HUES64 (cell line): ENCODE data around the gene COL4A2.

ENCODE experiments used
- H3K27ac ChIP-seq: 2 replicates; pipeline ENCODE4 v1.7.0; 2013; ENCODE audit warnings: low read depth, low read length, inconsistent platforms
- H3K27me3 ChIP-seq: 2 replicates; pipeline ENCODE4 v1.6.1; 2013; ENCODE audit warnings: mild to moderate bottlenecking, low read length; ENCODE audit not compliant: insufficient read depth
- H3K36me3 ChIP-seq: 2 replicates; pipeline ENCODE4 v1.6.1; 2013; ENCODE audit warnings: mild to moderate bottlenecking, low read length; ENCODE audit not compliant: insufficient read depth
- H3K4me1 ChIP-seq: 2 replicates; pipeline ENCODE4 v1.6.1; 2013; ENCODE audit warnings: mild to moderate bottlenecking, low read length, moderate library complexity; ENCODE audit not compliant: insufficient read depth
- H3K4me3 ChIP-seq: 2 replicates; pipeline ENCODE4 v1.5.1; 2013; ENCODE audit warnings: mild to moderate bottlenecking, low read length, moderate library complexity
- H3K9ac ChIP-seq: 2 replicates; pipeline ENCODE4 v1.6.1; 2013; ENCODE audit warnings: mild to moderate bottlenecking, low read depth, low read length
- H3K9me3 ChIP-seq: 2 replicates; pipeline ENCODE4 v1.6.1; 2013; ENCODE audit warnings: low read depth, low read length; ENCODE audit not compliant: insufficient read depth
- WGBS: fragments of 150-250, 120-280 bp; methylation state at CpG from one replicate; pipeline ENCODE4 v1.1.7; 2013; ENCODE audit warnings: missing lambda C conversion rate; 5-methylcytosine and 5-hydroxymethylcytosine counted together

Gene COL4A2

DNA sequence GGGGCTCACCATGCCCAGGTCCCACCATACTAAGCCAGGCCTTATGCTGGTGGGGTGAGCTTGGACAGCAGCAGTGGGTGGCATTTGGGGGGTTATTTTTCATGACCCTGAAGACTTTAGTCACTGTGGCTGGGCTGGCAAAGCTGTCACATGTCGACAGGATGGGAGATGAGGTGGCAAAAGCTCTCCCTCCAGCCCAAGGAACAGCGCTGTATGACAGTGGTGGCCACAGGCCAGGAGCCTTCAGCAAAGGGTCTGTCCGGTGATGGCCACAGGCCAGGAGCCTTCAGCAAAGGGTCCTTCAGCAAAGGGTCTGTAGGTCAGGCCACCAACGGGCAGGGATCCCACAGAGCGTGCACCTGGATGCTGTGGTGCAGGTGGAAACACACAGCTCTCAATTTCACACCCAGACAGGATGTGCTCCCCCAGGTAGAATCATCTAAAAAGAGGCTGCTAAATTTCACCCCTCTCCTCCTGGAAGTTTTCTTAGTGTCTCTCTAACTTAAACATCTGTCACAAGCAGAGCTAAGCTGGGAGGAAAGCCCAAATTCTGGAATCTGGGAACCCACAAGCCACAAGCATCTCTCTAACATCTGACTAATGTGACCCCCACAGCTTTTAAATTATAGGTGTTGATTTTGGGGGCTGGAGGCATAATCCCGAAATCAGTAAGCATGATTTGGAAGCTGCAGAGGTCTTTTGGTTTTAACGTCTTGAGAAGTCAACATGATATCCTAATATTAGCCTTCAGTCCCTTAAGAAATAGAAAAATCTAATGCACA lies 23.2 kb upstream of the COL4A2 start:
- no peaks in the 10 kb centered on the region for H3K27me3 ChIP-seq
- H3K36me3 ChIP-seq: no peaks in the 10 kb centered on the region; the same call in 1 of the 2 replicates
- H3K9ac ChIP-seq: no peak overlapping the region
- WGBS: 97% methylated on average over 7 of the region's 7 CpGs
- H3K27ac ChIP-seq: no peak overlapping the region
- no peak overlapping the region for H3K4me3 ChIP-seq
- no peaks in the 10 kb centered on the region for H3K9me3 ChIP-seq
- no peaks in the 10 kb centered on the region; the same call in 1 of the 2 replicates for H3K4me1 ChIP-seq

DNA sequence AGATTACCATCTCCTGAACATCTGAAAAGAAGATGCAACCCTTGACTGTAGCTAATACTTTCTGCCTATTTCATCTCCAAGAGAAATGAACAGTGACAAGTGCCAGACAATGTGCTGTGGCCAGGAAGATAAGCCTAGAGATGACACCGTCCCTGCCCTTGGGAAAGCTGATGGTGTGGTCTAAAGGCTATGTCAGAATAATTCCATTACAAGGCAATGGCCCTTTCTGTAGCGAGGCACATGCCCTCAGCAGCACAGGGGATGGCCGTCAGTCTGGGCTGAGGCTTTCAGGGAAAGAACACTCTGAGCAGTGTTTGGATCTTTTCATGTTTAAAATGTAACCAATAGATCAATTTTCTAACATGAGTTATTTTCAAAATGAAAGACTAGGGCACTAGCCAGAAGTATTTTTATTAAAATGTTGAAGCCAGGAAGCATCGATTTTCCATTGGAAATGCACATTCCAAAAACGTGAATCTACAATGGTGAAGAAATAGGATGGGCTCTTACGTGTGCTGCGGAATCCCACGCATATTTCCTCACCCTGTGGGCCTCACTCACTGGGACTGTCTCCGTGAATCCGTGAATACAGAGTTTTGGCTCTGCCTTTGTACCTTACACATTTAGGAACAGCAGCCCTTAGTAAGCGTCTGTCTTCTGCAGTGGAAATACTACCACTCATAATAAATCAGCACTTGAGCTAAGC lies 22.2 kb upstream of the COL4A2 start:
- WGBS: 91% methylated on average over 11 of the region's 11 CpGs
- H3K27ac ChIP-seq: no peak overlapping the region
- H3K4me1 ChIP-seq: no peaks in the 10 kb centered on the region; the same call in 1 of the 2 replicates
- H3K27me3 ChIP-seq: no peaks in the 10 kb centered on the region
- no peak overlapping the region for H3K4me3 ChIP-seq
- no peak overlapping the region for H3K9ac ChIP-seq
- no peaks in the 10 kb centered on the region; the same call in 1 of the 2 replicates for H3K36me3 ChIP-seq
- no peaks in the 10 kb centered on the region for H3K9me3 ChIP-seq

DNA sequence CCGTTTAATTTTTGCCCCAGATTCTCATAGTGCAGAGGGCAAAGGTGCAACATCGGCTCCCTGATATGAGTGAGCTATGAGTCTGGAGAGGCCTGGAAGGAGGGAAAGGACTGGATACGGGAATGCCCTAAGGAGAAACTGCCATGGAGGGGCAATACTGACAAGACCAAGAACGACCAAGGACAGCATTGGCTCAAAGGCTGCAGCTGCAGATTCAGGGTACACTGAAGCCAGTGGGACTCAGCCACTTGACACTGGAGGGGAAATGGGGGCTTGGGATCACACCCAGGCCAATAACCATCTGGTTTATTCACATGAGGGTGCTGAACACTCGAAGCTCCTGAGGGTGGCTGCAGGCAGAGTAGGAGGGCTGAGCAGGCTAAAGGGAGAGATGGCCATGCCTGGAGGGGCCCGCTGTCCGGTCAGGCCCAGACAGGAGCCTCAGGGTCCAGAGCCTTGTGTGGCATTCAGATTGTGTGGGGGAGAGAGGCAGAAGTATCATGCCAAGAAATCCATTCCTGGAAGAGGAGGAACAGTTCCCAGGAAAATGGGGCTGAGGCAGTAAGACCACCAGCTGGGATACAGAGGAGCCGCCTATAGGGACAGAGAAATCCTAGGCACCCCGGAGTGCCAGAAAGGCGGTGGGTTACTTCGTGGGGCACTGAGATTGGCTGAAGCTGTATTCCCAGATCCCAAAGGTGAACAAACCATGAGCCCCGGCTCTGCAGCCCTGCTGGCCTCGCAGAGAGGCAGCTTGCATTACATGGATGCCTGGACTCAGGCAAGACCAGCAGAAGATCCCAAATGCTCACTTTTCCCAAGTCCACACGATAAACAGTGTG lies 20.9 kb upstream of the COL4A2 start:
- H3K27ac ChIP-seq: no peak overlapping the region
- H3K9ac ChIP-seq: no peak overlapping the region
- no peaks in the 10 kb centered on the region for H3K27me3 ChIP-seq
- no peaks in the 10 kb centered on the region; the same call in 1 of the 2 replicates for H3K36me3 ChIP-seq
- H3K4me3 ChIP-seq: no peak overlapping the region
- 90% methylated on average over 14 of the region's 14 CpGs for WGBS
- H3K4me1 ChIP-seq: no peaks in the 10 kb centered on the region; the same call in 1 of the 2 replicates
- no peaks in the 10 kb centered on the region for H3K9me3 ChIP-seq

DNA sequence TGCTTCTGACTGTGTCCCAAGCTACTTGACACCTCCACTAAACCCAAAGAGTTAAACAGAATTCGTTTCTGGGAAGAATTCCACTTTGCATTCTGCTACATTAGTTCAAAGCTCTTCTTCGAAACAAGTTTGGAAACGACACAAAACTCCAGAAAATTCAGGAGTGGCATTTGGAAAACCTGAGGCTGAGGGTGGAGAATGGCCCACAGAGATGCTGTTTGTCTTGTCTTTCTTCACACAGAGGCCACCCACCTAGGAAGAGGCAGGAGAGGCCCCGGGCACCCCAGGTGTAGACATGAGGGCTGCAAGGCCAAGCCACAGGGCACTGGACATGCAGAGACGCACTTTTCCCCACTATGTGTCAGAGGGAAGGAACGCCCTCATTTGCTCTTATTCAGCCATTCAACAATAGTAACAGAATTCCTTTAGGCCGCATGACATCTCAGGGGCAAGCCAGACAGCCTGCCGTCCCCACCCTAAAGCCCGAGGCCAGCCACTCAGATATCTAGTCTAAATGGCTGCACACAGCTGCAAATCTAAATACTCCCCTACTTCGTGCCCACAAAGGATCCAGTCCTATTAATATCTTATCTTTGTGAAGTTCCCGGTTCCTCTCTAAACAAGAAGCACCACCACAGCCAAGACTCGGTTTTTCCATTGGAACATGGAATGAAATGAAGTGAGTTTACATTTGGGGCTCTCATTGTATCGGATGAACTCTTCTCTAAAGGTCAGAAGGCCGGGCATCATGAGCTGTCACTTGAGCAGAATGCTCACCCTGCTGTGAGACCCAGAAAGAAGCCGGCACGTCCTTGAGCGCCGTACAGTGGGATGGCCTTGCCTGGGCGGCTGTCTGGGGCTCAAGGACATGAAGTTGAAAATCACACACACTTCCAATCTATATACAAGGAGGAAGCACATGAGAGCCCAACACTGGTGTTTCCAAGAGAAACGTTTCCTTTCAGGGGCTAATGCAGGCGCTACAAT lies 20.0 kb upstream of the COL4A2 start:
- H3K27ac ChIP-seq: no peak overlapping the region
- no peak overlapping the region for H3K4me3 ChIP-seq
- H3K9me3 ChIP-seq: no peaks in the 10 kb centered on the region
- no peaks in the 10 kb centered on the region; the same call in 1 of the 2 replicates for H3K4me1 ChIP-seq
- no peaks in the 10 kb centered on the region; the same call in 1 of the 2 replicates for H3K36me3 ChIP-seq
- H3K9ac ChIP-seq: no peak overlapping the region
- no peaks in the 10 kb centered on the region for H3K27me3 ChIP-seq
- WGBS: 93% methylated on average over 21 of the region's 21 CpGs

DNA sequence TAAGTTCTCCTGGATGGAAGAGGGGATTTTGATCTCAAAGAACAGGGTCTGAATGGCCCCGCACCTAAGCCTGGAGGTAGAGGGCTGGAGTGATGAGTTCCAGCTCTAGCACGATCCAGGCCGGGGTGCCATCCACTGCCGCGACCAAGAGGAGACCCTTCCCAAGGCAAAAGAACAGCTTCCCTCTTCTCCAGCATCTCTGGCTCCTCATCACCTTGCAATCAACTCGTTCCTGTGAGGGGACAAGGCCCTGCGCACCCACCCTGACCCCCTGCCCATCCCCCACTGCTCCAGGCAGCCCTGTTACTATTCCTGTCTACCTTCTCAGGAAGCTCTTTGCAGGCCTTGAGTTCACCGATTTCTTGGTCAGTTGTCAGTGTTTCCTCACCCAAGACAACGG lies 17.9 kb upstream of the COL4A2 start:
- no peaks in the 10 kb centered on the region for H3K27me3 ChIP-seq
- H3K4me3 ChIP-seq: no peak overlapping the region
- no peaks in the 10 kb centered on the region for H3K36me3 ChIP-seq
- 96% methylated on average over 9 of the region's 9 CpGs for WGBS
- no peak overlapping the region for H3K9ac ChIP-seq
- no peaks in the 10 kb centered on the region; the same call in 1 of the 2 replicates for H3K4me1 ChIP-seq
- H3K9me3 ChIP-seq: no peaks in the 10 kb centered on the region
- H3K27ac ChIP-seq: no peak overlapping the region

DNA sequence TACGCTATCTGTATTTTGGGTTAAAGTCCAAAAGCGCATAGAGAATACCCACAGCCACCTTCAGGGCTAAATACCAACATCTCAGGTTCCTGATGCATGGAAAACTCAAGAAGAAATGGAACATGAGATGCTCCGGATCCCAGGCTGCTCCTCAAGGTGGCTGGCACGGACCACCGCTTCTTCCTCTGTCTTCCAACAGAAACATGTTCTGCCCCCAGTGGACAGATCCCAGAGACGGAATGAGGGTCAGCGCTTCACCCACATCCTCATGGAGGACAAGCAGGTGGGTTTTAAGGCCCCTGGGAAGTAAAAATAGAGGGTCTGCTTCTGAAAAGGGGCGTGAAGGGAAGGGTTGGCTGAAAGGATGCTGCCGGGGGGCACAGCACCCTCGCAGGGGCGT lies 17.4 kb upstream of the COL4A2 start:
- H3K36me3 ChIP-seq: no peaks in the 10 kb centered on the region
- H3K4me1 ChIP-seq: no peaks in the 10 kb centered on the region; the same call in 1 of the 2 replicates
- H3K27ac ChIP-seq: no peak overlapping the region
- no peaks in the 10 kb centered on the region for H3K27me3 ChIP-seq
- WGBS: 95% methylated on average over 11 of the region's 11 CpGs
- H3K4me3 ChIP-seq: no peak overlapping the region
- H3K9me3 ChIP-seq: no peaks in the 10 kb centered on the region
- H3K9ac ChIP-seq: no peak overlapping the region

DNA sequence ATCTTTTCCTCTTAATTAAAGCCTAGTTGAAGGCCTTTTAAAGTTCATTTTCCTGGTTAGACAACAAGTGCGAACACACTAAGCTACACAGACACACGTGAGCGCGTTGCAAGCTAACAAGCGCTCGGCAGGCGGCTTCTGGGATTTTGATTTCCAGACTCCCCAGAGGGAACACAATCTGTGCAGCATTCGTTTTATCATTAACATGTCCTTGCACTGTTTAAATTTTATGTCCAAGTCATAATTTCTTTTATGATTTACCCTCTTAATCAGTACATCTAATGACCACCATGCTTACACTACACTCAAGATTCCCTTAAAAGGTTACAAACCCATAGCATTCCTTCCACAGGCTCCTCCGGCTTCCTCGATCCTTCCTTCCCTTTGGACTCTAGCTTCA lies 16.9 kb upstream of the COL4A2 start:
- no peak overlapping the region for H3K4me3 ChIP-seq
- H3K27ac ChIP-seq: no peak overlapping the region
- WGBS: 95% methylated on average over 10 of the region's 10 CpGs
- H3K9me3 ChIP-seq: no peaks in the 10 kb centered on the region
- no peak overlapping the region for H3K9ac ChIP-seq
- H3K36me3 ChIP-seq: no peaks in the 10 kb centered on the region
- H3K27me3 ChIP-seq: no peaks in the 10 kb centered on the region
- H3K4me1 ChIP-seq: no peaks in the 10 kb centered on the region; the same call in 1 of the 2 replicates

DNA sequence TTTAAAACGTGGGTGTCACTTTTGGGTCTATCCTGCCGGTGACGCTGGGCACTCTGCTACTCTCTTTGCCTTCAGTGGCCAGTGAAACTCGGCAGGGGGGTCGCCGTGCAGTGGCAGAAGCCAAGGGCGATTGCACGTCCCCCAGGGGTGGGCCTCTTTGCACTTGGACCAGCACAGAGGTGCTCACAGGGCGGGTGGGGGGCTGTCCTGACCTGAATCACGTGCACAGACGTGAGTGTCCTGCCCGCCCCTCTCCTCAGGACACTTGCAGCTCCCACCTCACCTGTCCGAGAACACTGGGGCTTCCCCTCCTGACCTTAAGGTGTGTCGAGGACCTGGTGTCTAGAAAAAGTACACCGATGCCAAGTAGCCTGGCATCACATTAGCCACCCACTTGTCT lies 16.3 kb upstream of the COL4A2 start:
- Histone ChIP-seq H3K4me3 (no peak overlapping the region), H3K9me3 (no peaks in the 10 kb centered on the region), H3K36me3 (no peaks in the 10 kb centered on the region), H3K27ac (no peak overlapping the region), H3K27me3 (no peaks in the 10 kb centered on the region), H3K9ac (no peak overlapping the region), H3K4me1 (no peaks in the 10 kb centered on the region; the same call in 1 of the 2 replicates)
- 87% methylated on average over 15 of the region's 15 CpGs for whole genome bisulfite sequencing

DNA sequence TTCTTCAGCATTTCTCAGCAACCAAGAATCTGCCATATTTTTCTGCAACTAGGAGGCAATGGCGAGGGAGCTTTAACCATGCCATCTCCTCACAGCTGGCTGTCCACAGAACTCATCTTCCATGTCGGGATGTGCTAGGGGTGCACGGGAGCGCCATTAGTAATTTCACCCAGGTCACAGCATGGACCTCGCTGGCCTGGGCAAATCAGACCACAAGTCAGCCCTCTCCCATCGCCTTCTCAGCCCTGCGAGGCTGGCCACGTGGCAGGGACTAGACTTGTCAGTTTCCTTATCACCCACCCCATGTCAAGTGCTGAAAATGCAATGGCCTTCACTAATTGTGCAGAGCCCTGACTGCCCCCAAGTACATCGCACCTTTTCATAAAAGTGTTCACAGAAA lies 15.8 kb upstream of the COL4A2 start:
- H3K27ac ChIP-seq: no peak overlapping the region
- H3K27me3 ChIP-seq: no peaks in the 10 kb centered on the region
- no peaks in the 10 kb centered on the region; the same call in 1 of the 2 replicates for H3K4me1 ChIP-seq
- H3K4me3 ChIP-seq: no peak overlapping the region
- WGBS: 95% methylated on average over 9 of the region's 9 CpGs
- no peak overlapping the region for H3K9ac ChIP-seq
- H3K36me3 ChIP-seq: no peaks in the 10 kb centered on the region
- no peaks in the 10 kb centered on the region for H3K9me3 ChIP-seq

DNA sequence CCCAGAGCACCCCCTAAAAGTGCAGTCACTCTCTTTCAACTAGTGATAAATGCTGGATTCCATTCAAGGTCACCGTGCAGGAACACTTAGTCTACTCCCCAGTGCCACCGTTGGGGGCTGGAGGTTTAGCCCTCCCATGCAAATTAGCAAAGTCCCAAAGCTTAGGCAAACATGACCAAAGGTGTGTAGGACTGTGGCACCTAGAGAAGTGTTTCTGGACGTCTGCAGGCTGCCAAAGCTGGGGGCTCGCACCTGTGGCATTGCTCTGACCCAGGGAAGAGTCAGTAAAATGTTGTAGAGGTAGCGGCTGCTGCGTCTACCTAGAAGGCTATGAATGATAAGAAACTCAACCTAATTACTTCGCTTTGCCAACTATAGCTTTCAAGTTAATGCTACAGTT lies 14.0 kb upstream of the COL4A2 start:
- Histone ChIP-seq H3K27ac (no peak overlapping the region), H3K4me1 (peaks cover 8% of the 10 kb centered on the region), H3K4me3 (no peak overlapping the region), H3K9ac (no peak overlapping the region), H3K9me3 (no peaks in the 10 kb centered on the region), H3K27me3 (no peaks in the 10 kb centered on the region), H3K36me3 (no peaks in the 10 kb centered on the region)
- 92% methylated on average over 6 of the region's 7 CpGs for WGBS
